GM23338 (cell line): ENCODE data around the gene TIMM10. TPM values are rescaled to one million over a fixed set of nuclear protein-coding genes. Genes with fewer than 3 reads are reported as not detected.
A peak's percentile ranks its signal among the peaks of the same experiment; 100 is the strongest.

Experiments
- ATAC-seq: fragments of 200-7000 bp; cut with Tn5 transposase; 3 replicates; pipeline ENCODE4 v1.9.1; 2020
- DNase-seq: peaks from one replicate; pipeline ENCODE4 v3.0.0-alpha.2; 2015; ENCODE audit warnings: low spot score
- H2AFZ ChIP-seq: fragments of 200-600 bp; sonication (generic); 2 replicates; pipeline ENCODE4 v1.8.0; 2016; ENCODE audit warnings: antibody characterized with exemption, mild to moderate bottlenecking, moderate library complexity
- H3F3A ChIP-seq: fragments of 200-600 bp; sonication (generic); replicated peaks from 2 replicates; pipeline ENCODE4 v1.8.0; 2017; ENCODE audit warnings: antibody characterized with exemption, mixed run types, low read depth
- H3K27ac ChIP-seq: fragments of 200-600 bp; sonication (generic); 2 replicates; pipeline ENCODE4 v1.6.1; 2016; ENCODE audit warnings: low read depth
- H3K27me3 ChIP-seq: fragments of 200-600 bp; sonication (generic); 2 replicates; pipeline ENCODE4 v1.8.0; 2016; ENCODE audit warnings: mild to moderate bottlenecking, mixed run types, moderate library complexity; ENCODE audit not compliant: insufficient read depth
- H3K36me3 ChIP-seq: fragments of 200-600 bp; sonication (generic); 2 replicates; pipeline ENCODE4 v1.8.0; 2016; ENCODE audit warnings: mild to moderate bottlenecking; ENCODE audit not compliant: insufficient read depth
- H3K4me1 ChIP-seq: fragments of 200-600 bp; sonication (generic); 2 replicates; pipeline ENCODE4 v1.8.0; 2016; ENCODE audit warnings: mild to moderate bottlenecking, moderate library complexity; ENCODE audit not compliant: insufficient read depth
- H3K4me2 ChIP-seq: fragments of 200-600 bp; sonication (generic); 2 replicates; pipeline ENCODE4 v1.7.1; 2017; ENCODE audit warnings: mixed run types
- H3K4me3 ChIP-seq: fragments of 200-600 bp; sonication (generic); 2 replicates; pipeline ENCODE4 v1.6.1; 2016; ENCODE audit warnings: mixed run types
- H3K79me2 ChIP-seq: fragments of 200-600 bp; sonication (generic); replicated peaks from 2 replicates; pipeline ENCODE4 v1.8.0; 2017; ENCODE audit warnings: mild to moderate bottlenecking; ENCODE audit not compliant: insufficient read depth
- H3K9me2 ChIP-seq: fragments of 200-600 bp; sonication (generic); 2 replicates; pipeline ENCODE4 v1.8.0; 2017; ENCODE audit not compliant: insufficient read depth
- H4K20me1 ChIP-seq: fragments of 200-600 bp; sonication (generic); replicated peaks from 2 replicates; pipeline ENCODE4 v1.8.0; 2017; ENCODE audit warnings: mild to moderate bottlenecking; ENCODE audit not compliant: insufficient read depth
- H3K27ac Mint-ChIP-seq: 2 replicates; pipeline ENCODE4 v1.8.0; 2020; ENCODE audit warnings: inconsistent platforms, mild to moderate bottlenecking, moderate library complexity, mixed read lengths
- H3K27me3 Mint-ChIP-seq: 3 replicates; pipeline ENCODE4 v1.8.0; 2022; ENCODE audit warnings: low read depth, mild to moderate bottlenecking, moderate library complexity, mixed read lengths, inconsistent platforms; ENCODE audit not compliant: insufficient read depth, poor library complexity
- H3K36me3 Mint-ChIP-seq: 3 replicates; pipeline ENCODE4 v1.8.0; 2021; ENCODE audit warnings: low read depth, mild to moderate bottlenecking, inconsistent platforms, moderate library complexity, mixed read lengths
- H3K4me1 Mint-ChIP-seq: 3 replicates; pipeline ENCODE4 v1.8.0; 2020; ENCODE audit warnings: mild to moderate bottlenecking, inconsistent platforms, mixed read lengths
- H3K4me3 Mint-ChIP-seq: 3 replicates; pipeline ENCODE4 v1.8.0; 2021; ENCODE audit warnings: moderate library complexity, mild to moderate bottlenecking, inconsistent platforms, mixed read lengths
- H3K9me3 Mint-ChIP-seq: 3 replicates; pipeline ENCODE4 v1.8.0; 2020; ENCODE audit warnings: moderate library complexity, mild to moderate bottlenecking, inconsistent platforms, mixed read lengths
- CREB1 ChIP-seq: fragments of 250-450 bp; sonication (Bioruptor Pico); IDR thresholded peaks from 2 replicates; pipeline ENCODE4 v1.5.0; 2020; ENCODE audit warnings: low read depth, mild to moderate bottlenecking, moderate library complexity
- CTCF ChIP-seq, 2 experiments: fragments of 200-600 bp in 1 of 2; sonication (generic) in 1 of 2; conservative IDR thresholded peaks; 2 replicates each; pipeline versions ENCODE4 v1.5.1 to v1.6.1; 2016 to 2017; ENCODE audit warnings: antibody characterized with exemption in 2 of 2, low read depth in 2 of 2, mild to moderate bottlenecking in 2 of 2, moderate library complexity in 1 of 2
- EZH2 ChIP-seq: fragments of 200-600 bp; sonication (generic); IDR thresholded peaks from one replicate; pipeline ENCODE4 v1.8.0; 2017; ENCODE audit warnings: antibody characterized with exemption, mild to moderate bottlenecking, low read depth; ENCODE audit not compliant: unreplicated experiment
- EZH2phosphoT487 ChIP-seq: fragments of 200-600 bp; sonication (generic); IDR thresholded peaks from one replicate; pipeline ENCODE4 v1.8.1; 2018; ENCODE audit warnings: antibody characterized with exemption; ENCODE audit not compliant: unreplicated experiment
- JUNB ChIP-seq: IDR thresholded peaks from one replicate; pipeline ENCODE4 v1.6.1; 2016; ENCODE audit warnings: antibody characterized with exemption; ENCODE audit not compliant: unreplicated experiment
- NANOG ChIP-seq: IDR thresholded peaks from 2 replicates; pipeline ENCODE4 v1.6.1; 2016; ENCODE audit warnings: antibody characterized with exemption, borderline replicate concordance
- POLR2AphosphoS5 ChIP-seq: IDR thresholded peaks from 2 replicates; pipeline ENCODE4 v1.6.1; 2016; ENCODE audit warnings: antibody characterized with exemption, low read depth
- REST ChIP-seq: IDR thresholded peaks from one replicate; pipeline ENCODE4 v1.6.1; 2018; ENCODE audit warnings: antibody characterized with exemption; ENCODE audit not compliant: unreplicated experiment
- STAT1 ChIP-seq: IDR thresholded peaks from one replicate; pipeline ENCODE4 v1.6.1; 2016; ENCODE audit warnings: antibody characterized with exemption; ENCODE audit not compliant: unreplicated experiment
- ZNF114 ChIP-seq: fragments of 250-450 bp; sonication (Bioruptor Pico); IDR thresholded peaks from 2 replicates; pipeline ENCODE4 v1.5.0; 2020; ENCODE audit warnings: mild to moderate bottlenecking, moderate library complexity
- ZNF331 ChIP-seq: fragments of 250-450 bp; sonication (Bioruptor Pico); IDR thresholded peaks from 2 replicates; pipeline ENCODE4 v1.5.0; 2020; ENCODE audit warnings: low read depth, mild to moderate bottlenecking, moderate library complexity
- polyA plus RNA-seq: library from polyadenylated mRNA; unstranded; fragments of >200 nt; fragmentation: Nextera tagmentation; extraction: Ambion mirVana; gene quantifications from 2 replicates; pipeline ENCODE4 v1.2.1, GENCODE V29; 2016
- total RNA-seq: library from RNA; depleted of rRNA; stranded (reverse); fragments of >200 nt; shearing (Covaris generic); gene quantifications from 2 replicates; pipeline ENCODE4 v1.2.3, GENCODE V29; 2014
- TF ChIP-seq, protein P1 (sequence below): IDR thresholded peaks from 2 replicates; pipeline ENCODE4 v1.6.1; 2016; ENCODE audit warnings: antibody characterized with exemption

Gene TIMM10
- total and polyA plus RNA-seq, 2 experiments from 2014 or later: 59.1 to 194 TPM

- Mint-ChIP-seq H3K4me3 (no peak overlapping the region), H3K4me1 (peaks cover 19% of the 10 kb centered on the region), H3K27ac (no peak overlapping the region), H3K36me3 (peaks cover 35% of the 10 kb centered on the region), H3K27me3 (peaks cover 6% of the 10 kb centered on the region), H3K9me3 (no peaks in the 10 kb centered on the region)
- H3K36me3 ChIP-seq: no peaks in the 10 kb centered on the region
- no peak overlapping the region for H3K4me2 ChIP-seq
- TF ChIP-seq, protein P1, sequence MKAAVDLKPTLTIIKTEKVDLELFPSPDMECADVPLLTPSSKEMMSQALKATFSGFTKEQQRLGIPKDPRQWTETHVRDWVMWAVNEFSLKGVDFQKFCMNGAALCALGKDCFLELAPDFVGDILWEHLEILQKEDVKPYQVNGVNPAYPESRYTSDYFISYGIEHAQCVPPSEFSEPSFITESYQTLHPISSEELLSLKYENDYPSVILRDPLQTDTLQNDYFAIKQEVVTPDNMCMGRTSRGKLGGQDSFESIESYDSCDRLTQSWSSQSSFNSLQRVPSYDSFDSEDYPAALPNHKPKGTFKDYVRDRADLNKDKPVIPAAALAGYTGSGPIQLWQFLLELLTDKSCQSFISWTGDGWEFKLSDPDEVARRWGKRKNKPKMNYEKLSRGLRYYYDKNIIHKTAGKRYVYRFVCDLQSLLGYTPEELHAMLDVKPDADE: no peak
- TF ChIP-seq STAT1: no peak
- TF ChIP-seq EZH2: no peak
- TF ChIP-seq CREB1 (CRISPR knock-in tag): no peak
- TF ChIP-seq JUNB: no peak
- no peak for TF ChIP-seq POLR2AphosphoS5
- TF ChIP-seq ZNF114: no peak
- no peak for TF ChIP-seq CTCF (conservative IDR thresholded peaks at IDR 0.05; ENCODE audit: low read depth in 2 of 2)
- TF ChIP-seq REST: no peak
- no peak for TF ChIP-seq ZNF331 (CRISPR knock-in tag)
- H3K4me1 ChIP-seq: peaks cover 11% of the 10 kb centered on the region
- no peak overlapping the region for H3K27ac ChIP-seq
- no peak overlapping the region for H3K4me3 ChIP-seq
- no peaks in the 10 kb centered on the region for H3K9me2 ChIP-seq
- no peaks in the 10 kb centered on the region for H3K27me3 ChIP-seq
- 0 out of 2 replicates have a peak, but pooled peaks cover 9% of the 10 kb centered on the region for H3F3A ChIP-seq
- DNase-seq (no peak), ATAC-seq (no peak)
- peaks cover 45% of the 10 kb centered on the region for H3K79me2 ChIP-seq
- H4K20me1 ChIP-seq: peaks cover 14% of the 10 kb centered on the region
- H2AFZ ChIP-seq: no peak overlapping the region
Observed at GRCh38 chr11:57506522-57506921, 24.0 kb downstream of the TIMM10 start.

DNA sequence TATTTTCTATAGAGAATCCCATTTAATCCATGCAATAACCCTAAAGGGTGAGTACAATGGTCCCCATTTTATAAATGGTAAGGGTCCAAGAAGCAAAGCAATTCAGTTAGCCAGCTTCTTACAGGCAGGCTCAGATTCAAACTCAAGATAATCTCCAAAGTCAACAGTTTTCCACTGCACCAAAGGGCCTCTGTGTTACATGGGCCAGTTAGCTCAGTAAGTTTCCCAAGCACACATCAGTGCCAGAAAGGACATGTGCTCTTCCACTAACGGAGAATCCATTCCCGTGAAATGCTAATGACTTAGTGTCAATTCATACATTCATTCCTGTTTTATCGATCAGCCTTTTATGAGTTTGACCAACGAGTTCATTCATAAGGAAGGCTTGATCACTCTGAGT, 26.0 kb downstream of the TIMM10 start:
- Histone ChIP-seq H2AFZ (no peak overlapping the region), H3F3A (peaks cover 14% of the 10 kb centered on the region), H3K27ac (0 out of 2 replicates have a peak overlapping the region, but pooled peaks have one; percentile 9), H3K79me2 (peaks cover 28% of the 10 kb centered on the region), H3K9me2 (no peaks in the 10 kb centered on the region), H3K4me3 (no peak overlapping the region), H3K4me2 (no peak overlapping the region), H3K4me1 (peaks cover 28% of the 10 kb centered on the region), H3K27me3 (no peaks in the 10 kb centered on the region), H3K36me3 (no peaks in the 10 kb centered on the region), H4K20me1 (peaks cover 15% of the 10 kb centered on the region)
- H3K4me1 Mint-ChIP-seq: peaks cover 34% of the 10 kb centered on the region
- DNase-seq (no peak), ATAC-seq (no peak)
- no peak overlapping the region for H3K4me3 Mint-ChIP-seq
- peaks cover 40% of the 10 kb centered on the region for H3K36me3 Mint-ChIP-seq
- no peaks in the 10 kb centered on the region for H3K9me3 Mint-ChIP-seq
- peaks cover 13% of the 10 kb centered on the region for H3K27me3 Mint-ChIP-seq
- no peak overlapping the region for H3K27ac Mint-ChIP-seq
- TF ChIP-seq ZNF114 (no peak), NANOG (no peak), EZH2phosphoT487 (no peak), STAT1 (no peak), JUNB (no peak), CTCF (conservative IDR thresholded peaks at IDR 0.05; ENCODE audit: low read depth in 2 of 2) (no peak)
- TF ChIP-seq, protein P1: no peak
